HG03139 (cell line): ENCODE measurements around the gene SMYD3.
"Not testable (repeated sequence)": the region's sequence is repeated elsewhere in the genome, so short reads cannot be mapped to it uniquely, and the experiment has no call there.

Experiments
- ATAC-seq: cut with Tn5 transposase; IDR thresholded peaks from one replicate; pipeline ENCODE4 v1.9.1; 2021; ENCODE audit not compliant: unreplicated experiment

Gene SMYD3

DNA sequence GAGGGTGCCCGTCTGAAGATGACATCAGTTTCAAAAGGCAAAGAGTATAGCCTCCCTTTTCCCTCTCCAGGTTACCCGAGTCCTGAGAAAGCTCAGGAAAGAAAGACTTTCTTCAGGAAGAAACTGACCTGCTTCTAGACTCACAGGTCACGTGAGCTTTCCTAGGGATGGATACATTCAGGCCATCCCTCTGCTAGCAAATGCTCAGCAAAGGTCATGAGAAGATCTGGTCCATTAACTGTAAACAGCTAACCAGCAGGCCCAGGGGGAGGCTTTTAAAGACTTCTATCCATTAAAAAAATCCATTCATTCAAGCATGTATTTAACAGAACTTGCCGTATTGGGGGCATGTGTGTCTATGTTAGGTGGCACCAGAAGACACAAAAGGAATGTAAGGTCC lies 746.8 kb downstream of the SMYD3 start:
- ATAC-seq, result no peak

DNA sequence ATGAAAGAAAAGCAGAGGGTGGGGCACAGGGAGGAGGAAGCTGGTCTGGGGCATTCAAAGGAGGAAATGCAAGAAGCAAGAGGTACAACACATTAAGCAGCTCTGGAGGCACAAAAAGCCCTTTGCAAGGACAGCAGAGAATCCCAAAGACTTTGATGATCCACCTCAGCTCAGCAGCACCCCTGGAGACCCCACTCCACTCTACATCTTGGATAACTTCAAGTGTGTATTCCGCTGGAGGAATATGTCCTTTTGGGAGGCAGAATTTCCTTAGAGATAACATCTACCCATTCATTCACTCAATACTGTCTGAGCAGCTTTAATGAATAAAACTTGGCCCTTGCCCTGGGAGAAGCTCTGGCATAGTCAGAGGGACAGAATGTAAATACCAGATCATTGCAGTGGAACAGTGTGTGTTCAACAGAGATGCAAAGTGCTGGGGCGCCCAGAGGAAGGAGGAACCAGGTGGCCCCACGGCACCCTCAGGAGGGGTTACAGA lies 752.6 kb downstream of the SMYD3 start:
- no peak for ATAC-seq

DNA sequence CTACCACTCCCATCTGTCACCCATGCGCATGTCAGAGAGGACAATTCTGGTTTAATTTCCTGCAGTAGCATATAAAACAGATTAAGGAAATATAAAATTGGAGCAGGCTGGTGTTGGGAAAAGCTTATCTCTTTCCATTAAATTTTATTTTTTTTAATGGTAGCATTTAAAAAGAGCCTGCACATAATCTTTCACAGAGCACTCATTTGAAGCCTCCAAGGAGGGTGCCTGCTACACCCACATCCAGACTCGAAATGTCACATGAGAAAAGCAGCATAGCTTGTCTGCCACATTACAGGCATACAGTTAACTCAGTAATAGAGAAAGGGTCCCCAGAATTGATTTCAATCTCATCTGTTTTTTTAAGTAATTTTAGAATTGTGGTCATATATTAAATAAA lies 753.3 kb downstream of the SMYD3 start:
- no peak for ATAC-seq

DNA sequence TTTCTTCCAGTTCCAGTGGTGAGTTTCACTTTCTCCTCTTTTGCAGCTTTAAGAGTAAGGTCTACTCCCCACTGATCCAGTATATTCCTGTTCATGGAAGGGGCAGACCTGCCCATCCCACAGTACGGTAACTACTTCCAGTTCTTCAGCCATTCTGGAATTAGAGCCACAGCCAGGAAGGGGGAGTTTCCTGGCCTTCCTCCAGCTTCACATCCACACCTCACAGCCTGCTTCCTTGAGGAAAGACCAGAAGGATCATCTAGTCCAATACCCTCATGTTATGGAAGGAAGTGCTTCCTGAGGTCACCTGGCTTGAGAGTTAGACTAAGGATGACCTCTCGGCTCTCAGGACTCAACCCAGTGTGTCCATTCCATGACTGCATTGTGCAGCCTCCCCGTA lies 754.5 kb downstream of the SMYD3 start:
- no peak for ATAC-seq

DNA sequence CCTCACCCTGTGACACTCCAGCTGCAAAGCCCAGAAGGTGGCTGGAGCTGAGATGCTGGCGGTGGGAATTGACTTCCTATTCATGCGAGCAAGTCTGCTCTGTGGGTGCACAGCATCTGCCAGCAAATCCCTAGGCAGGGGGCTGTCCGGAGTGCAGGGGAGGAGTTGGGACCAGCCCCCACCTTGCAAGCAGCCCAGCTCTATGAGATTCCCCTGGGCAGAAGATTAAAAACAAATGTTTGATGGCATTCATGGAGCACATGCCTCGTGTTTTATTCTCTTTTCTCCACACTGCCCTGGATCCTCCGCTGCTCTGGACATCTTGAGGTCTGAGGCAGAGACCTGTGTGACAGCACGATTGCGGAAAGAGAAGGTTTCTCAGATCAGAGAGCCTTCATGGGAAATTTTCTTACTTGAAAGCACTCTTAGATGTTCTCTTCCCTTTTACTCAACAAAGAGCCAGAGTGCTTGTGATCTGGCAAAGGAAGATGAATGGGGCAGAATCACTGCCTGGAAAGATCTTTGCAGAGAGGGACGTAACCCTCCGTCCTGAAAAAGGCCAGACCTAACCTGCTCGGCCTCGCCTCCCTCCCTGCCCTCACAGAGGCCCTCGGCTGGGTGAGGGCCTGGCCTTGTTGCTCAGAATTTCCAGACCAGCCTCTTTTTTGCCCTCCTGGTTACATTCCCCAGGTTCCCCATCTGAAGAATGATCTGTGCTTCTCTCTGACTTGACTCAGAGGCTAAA lies 755.2 kb downstream of the SMYD3 start:
- ATAC-seq, result no peak

DNA sequence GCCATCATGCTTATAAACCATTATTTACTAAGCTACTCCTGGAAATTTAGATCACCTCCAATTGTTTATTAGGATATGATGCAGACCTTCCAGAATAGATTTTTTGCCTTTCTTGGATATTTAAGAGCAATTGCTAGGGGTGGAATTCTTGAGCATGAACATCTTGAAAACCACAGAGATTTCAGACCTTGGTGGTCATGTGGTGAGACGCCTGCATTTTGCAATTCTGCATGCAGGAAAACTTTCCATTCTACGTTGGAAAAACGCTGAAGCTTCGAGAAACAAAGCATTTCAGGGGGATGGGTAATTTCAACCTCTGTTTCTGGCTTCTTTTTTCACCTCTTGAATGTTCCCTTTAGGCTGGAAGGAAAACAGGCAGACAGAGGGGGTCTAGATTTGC lies 756.0 kb downstream of the SMYD3 start:
- ATAC-seq, result no peak

DNA sequence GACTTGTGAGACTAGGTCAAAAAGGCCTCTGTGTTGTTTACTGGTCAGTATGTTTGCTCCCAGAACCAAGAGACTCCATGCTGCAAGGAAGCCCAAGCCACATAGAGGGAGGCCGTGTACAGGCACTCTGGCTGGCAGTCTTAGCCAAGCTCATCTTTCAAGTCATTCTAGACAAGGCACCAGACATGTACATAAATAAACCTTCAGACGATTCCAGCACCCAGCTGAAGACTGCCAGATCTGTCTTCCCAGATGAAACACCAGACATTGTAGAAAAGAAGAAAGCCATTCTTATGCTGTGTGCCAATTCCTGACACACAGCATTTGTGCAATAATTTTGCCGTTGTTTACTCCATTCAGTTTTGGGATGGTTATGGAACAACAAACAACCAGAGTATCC lies 756.8 kb downstream of the SMYD3 start:
- ATAC-seq, result no peak

DNA sequence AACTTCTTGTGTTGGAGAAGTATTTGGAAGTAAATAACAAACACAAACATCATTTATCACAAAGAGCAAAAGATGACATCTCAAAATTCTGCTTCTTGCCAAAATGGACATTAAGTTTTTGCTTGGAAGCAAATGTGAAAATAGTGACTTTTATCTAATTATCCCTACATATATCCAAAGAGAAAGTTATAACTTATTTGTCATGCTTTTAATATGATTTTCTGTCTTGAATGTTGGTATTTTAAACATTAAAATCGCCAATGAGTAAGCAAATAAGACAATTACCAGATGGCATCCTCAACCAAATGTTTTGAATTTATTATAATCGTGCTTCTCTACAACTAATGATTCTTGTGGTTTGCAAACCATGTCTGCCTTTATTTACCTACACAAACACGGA lies 758.0 kb downstream of the SMYD3 start:
- no peak for ATAC-seq

DNA sequence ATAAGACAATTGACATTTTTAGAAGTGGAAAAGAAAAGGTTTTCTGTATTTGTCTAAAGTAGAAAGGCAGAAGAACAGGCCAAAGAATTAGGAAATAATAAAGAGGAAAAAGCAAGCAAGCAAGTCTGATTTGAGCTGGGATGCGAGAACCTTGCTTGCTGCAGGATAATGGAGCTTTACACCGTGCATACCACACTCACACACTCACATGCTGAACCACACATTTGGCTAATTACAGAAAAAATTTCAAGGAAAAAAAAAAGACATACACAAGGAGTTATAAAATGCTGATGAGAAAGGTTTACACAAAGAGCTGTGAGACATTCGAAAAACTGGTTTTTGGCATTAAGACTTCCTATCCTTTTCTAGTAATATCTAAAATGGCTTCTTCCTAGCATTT lies 758.4 kb downstream of the SMYD3 start:
- ATAC-seq, result no peak

DNA sequence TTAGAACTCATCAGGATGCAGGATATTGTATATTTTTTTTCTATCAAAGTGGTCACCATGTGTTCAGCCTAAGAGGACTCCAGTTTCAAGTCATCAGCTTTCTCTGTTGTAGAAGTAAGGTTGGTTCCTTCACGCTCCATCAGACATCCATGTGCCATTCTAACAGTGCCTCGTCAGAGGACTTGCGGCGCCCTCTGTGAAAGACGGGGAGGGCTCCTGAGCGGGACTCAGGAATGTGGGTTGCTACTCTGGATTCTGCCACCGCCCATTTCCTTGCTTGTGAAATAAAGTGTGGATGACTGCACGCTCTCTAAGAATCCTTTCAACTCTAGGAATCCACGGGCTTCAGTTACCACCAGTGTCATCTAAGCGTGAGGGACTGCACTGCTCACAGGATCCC lies 758.8 kb downstream of the SMYD3 start:
- no peak for ATAC-seq

DNA sequence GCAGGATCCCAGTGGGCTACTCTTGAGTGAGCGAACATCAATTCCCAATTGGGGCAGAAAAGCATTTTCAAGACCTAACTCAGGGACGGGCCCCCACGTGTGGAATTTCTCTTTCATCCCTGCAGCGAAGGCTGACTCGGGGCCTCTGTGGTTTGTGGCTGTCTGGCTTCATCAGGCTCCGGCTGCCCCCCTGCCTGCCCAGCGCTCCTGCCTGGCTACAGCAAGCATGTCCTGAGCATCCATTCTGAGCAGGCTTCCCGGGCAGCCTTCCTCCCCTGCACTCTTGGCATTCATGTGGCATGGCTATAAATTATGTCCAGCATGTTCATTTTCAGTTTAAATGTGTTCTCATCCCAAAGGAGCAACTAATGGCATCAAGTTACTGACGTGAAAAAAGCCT lies 764.2 kb downstream of the SMYD3 start:
- ATAC-seq, result no peak

DNA sequence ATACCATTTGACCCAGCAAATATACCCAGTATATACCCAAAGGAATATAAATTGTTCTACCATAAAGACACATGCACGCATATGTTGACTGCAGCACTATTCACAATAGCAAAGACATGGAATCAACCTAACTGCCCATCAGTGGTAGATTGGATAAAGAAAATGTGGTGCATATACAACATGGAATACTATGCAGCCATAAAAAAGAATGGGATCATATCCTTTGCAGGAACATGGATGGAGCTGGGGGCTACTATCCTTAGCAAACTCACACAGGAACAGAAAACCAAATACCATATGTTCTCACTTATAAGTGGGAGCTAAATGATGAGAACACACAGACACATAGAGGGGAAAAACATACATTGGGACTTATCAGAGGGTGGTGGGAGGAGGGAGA lies 766.7 kb downstream of the SMYD3 start:
- ATAC-seq, result not testable (repeated sequence)

DNA sequence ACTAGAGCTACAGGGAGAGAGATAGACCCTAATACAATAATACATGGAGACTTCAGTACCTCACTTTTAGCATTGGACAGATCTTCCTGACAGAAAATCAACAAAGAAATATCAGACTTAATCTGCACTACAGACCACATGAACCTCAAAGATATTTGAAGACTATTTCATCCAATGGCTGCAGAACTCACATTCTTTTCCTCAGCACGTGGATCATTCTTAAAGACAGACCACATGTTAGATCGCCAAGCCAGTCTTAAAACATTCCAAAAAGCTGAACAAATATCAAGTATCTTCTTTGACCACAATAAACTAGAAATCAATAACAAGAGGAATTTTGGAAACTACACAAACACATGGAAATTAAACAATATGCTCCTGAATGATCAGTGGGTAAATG lies 776.3 kb downstream of the SMYD3 start:
- no peak for ATAC-seq

DNA sequence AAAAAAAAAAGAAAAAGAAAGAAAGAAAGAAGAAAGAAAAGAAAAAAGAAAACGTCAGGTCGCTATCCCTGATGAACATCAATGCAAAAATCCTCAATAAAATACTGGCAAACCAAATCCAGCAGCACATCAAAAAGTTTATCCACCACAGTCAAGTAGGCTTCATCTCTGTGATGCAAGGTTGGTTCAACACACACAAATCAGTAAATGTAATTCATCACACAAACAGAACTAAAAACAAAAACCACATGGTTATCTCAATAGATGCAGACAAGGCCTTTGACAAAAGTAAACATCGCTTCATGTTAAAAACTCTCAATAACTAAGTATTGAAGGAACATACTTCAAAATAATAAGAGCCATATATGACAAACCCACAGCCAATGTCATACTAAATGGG lies 779.0 kb downstream of the SMYD3 start:
- ATAC-seq, result not testable (repeated sequence)

DNA sequence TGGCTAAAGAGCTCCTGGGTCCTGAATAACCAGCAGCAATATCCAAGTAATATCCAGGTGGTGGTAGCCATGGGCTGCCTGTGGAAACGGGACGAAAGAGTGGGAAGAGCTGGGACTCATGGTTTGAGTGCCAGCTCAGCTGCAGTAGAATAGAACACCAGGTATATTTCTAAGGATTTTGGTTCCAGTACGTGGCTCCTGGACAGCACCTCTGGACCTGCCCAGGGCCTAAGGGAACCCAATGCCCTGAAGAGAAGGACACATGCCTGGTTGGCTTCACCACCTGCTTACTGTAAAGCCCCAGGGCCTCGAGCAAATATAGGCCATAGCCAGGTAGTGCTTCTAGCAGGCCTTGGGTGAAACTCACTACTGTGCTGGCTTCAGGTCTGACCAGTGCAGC lies 785.6 kb downstream of the SMYD3 start:
- ATAC-seq, result no peak

DNA sequence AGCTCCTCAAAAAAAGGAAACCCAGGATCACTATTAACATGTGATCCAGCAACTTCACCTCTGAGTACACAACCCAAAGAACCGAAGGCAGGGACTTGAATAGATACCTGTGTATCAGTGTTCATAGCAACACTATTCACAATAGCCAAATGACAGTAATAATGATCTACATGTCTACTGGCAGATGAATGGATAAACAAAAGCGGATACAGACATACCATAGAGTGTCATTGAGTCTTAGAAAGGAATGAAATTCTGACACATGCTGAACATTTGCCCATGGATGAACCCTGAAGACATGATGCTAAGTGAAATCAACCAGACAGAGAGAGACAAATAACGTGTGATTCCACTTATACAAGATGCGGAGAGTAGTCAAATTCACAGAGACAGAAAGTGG lies 788.1 kb downstream of the SMYD3 start:
- ATAC-seq, result no peak

DNA sequence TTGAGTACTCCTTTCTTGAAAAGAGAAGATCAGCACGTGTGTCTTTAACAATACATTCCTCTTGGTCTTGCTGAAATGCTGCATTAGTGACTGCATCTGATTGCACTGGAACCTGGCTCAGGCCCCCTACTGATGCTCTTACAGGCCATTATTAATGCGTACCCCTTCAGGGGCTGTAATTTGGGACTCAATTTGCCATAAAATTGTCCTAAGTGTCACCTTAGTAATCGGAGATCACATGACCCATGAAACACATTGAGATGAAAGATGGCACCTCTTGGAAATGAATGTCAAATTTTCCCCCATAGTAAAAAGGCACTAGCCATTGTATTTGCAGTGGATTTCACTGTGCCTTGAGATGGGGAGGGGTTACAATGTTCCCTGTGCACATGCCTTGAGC lies 789.0 kb downstream of the SMYD3 start:
- no peak for ATAC-seq

DNA sequence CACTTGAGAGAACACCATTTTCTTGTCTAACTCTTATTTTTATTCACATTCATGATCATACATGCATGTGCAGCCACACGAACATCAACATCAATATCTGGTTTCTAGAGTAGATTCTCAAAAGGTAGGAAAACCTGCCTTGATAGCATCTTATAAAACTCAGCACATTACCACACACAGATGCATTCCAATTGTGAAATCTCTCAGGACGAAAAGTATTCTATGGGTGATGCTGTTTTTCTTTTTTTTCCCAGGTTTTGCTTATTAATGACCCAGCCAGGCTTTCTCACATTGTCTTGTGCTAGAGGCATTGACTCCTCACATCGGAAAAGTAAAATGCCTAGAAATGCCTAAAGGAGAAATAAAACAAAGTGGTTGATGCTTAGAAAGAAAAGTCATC lies 789.5 kb downstream of the SMYD3 start:
- ATAC-seq, result no peak

DNA sequence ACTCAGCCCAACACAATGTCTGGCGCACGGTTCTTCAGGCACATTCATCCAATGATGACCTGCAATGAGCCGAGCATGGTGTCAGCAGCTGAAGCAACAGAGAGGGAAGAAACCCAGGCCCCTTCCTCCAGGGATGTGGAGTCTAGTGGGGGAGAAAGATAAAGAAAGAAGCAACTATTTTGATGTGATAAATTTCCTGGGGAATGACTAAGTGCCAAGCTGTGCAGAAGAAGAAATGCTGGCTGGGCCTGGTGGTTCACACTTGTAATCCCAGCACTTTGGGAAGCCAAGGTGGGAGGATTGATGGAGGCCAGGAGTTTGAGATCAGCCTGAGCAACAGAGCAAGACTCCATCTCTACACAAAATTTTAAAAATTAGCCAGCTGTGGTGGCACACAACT lies 790.5 kb downstream of the SMYD3 start:
- no peak for ATAC-seq

DNA sequence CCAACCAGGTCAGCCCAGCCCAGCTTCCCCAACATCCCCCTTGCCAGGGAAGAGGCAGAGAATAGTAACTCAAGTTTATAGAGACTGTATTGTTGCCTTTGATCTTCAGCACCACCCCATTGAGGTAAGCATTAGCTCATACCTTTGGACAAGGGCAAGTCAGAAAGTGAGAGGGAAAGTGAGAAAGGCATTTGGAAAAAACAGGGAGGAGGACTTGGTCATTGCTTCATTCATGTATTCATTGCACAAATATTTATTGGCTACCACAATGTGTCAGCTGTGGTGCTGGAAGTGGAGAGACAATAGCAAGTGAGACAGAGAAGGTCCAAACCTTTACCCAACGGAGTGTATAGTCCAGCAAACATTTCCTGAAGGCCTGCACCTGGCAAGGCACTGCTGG lies 791.1 kb downstream of the SMYD3 start:
- ATAC-seq, result no peak

DNA sequence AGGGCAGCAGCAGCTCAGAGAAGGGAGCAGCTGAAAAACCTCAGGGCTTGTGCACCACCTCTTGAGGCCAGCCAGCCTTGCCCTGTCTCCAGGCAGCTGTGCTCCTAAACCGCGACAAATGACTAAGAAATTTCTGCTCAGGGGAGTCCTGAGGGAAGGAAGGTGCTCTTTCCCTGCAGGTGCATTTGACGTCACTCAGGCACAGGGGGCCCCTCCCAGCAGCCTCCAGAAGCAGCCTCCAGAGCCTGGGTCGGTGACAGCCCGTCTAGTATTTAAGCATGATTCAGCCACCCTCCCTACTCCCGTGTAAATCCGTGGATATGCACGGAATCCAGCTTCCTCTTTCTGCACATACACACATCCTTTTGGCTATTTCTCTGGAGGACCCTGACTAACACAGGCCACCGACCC lies 791.8 kb downstream of the SMYD3 start:
- ATAC-seq, result no peak

DNA sequence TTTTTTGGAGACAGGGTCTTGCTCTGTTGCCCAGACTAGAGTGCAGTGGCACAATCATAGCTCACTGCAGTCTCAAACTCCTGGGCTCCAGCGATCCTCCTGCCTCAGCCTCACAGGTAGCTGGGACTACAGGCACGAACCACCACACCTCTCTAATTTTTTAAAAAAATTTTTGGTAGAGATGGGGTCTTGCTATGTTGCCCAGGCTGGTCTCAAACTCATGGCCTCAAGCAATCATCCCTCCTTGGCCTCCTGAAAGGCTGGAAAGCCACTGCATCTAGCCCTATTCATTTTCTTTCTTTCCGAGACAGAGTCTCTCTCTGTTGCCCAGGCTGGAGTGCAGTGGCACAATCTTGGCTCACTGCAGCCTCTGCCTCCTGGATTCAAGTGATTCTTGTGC lies 793.1 kb downstream of the SMYD3 start:
- ATAC-seq, result not testable (repeated sequence)
